NCI-H524 (cell line): ENCODE data around the gene ALDH1L1.

Experiments
- DNase-seq, 2 experiments: peaks; one replicate each; lab custom pipeline; 2025; lab: John Stamatoyannopoulos, UW

ALDH1L1 gene

DNA sequence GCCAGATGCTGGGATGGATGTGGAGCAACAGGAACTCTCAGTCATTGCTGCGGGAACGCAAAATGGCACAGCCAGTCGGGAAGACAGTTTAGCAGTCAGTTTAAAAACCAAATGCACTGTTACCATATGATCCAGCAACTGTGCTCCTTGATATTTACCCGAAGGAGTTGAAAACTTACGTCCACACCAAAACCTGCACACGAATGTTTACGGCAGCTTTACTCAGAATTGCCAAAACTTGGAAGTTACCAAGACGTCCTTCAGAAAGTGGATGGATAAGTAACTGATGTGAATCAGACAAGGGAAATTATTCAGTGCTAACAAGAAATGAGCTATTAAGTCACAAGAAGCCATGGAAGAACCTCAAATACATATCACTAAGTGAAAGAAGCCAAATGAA, 60.4 kb downstream of the ALDH1L1 start:
- no peak for DNase-seq

DNA sequence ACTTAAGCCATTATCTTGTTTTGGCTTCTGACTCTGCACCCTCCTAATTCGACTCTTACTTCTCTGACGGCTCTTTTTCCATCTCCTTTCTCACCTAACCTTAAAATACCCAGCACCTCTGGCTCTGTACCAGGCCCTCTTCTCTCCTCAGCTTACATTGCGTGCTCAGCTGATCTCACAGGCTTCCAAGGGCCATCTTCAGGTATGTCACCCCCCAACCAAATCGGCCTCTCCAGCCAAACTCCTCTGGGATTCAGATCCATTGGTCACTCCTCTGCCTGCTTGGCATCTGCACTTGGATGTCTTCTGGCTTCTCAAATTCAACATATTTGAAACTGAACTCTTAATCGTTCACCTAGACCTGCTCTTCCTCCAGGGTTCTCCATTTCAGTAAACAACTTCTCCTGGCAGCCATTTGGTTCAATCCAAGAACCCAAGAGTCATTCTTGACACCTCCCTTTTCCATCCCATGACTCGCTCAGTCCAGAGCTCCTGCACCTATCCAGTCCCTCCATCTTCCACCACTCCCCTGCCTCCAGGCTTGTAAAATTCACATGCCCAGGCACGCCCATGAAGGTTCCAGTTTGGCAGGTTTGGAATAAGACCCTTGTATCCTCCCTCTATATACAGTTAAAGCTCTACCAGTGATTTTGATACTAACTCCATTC, 61.2 kb downstream of the ALDH1L1 start:
- no peak for DNase-seq

DNA sequence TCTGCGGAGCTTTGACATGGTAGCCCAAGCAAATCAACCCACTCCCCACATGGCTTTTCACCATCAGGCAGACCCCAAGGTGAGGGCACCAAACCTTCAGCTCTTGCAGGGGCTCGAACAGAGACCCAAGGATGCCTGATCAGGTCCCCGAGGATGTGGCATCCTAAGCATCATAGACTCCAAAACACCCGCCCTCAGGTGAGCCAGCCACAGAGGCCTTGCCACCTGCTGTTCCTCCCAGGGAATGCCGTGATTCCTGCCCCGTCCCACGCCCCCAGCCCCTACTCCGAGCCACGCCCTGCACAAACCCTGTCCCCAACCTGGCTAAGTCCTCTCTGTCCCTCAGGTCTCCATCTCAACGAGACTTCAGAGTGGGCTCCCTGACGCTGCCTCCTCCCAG, 61.8 kb downstream of the ALDH1L1 start:
- no peak for DNase-seq

DNA sequence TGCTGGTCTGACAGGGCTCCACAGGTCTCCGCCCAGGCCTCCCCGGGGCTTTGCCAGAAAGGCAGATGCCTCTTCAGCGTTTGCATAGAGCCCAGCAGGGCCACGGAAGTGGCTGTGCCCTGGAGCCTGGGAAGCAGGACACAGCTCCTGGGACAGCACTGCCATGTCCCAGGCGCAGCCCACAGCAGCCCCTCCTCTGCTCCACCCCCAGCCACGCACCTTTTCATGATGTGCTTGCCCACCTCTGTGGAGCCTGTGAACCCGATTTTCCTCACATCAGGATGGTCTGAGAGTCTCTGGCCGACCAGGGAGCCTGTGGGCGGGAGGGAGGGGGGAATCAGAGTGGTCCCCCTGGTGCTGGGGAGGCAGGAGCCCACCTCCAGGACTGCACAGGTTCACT, 62.6 kb downstream of the ALDH1L1 start:
- DNase-seq: no peak

DNA sequence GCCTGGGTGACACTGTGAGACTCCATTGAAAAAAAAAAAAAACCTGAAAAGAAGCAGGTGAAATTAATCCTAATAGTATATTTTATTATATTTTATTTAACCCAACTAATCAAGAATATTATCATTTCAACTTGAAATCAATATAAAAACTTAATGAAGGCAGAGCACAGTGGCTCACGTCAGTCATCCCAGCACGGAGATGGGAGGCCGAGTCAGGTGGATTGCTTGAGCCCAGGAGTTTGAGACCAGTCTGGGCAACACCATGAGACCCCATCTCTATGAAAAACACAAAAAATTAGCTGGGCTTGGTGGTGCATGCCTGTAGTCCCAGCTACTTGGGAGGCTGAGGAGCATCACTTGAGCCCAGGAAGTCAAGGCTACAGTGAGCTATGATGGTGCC, 63.2 kb downstream of the ALDH1L1 start:
- DNase-seq: no peak

DNA sequence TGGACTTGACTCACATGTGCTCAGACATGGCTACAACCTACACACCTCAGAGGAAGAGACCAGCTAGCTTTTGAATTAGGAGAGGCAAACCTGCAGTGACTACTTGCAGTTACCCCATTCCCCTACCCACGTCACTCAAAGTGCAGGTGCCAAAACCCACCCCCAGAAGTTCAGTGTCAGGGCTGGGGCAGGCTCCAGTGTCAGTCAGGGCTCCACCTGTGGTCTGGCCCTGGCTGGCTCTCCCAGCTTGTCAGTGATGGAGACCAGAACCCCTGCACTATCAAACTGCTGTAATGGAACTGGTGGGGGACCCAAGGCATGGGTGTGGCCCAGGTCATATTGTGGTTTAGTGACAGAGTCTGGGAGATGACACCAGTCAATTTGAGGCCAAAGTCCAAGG, 63.9 kb downstream of the ALDH1L1 start:
- DNase-seq: no peak

DNA sequence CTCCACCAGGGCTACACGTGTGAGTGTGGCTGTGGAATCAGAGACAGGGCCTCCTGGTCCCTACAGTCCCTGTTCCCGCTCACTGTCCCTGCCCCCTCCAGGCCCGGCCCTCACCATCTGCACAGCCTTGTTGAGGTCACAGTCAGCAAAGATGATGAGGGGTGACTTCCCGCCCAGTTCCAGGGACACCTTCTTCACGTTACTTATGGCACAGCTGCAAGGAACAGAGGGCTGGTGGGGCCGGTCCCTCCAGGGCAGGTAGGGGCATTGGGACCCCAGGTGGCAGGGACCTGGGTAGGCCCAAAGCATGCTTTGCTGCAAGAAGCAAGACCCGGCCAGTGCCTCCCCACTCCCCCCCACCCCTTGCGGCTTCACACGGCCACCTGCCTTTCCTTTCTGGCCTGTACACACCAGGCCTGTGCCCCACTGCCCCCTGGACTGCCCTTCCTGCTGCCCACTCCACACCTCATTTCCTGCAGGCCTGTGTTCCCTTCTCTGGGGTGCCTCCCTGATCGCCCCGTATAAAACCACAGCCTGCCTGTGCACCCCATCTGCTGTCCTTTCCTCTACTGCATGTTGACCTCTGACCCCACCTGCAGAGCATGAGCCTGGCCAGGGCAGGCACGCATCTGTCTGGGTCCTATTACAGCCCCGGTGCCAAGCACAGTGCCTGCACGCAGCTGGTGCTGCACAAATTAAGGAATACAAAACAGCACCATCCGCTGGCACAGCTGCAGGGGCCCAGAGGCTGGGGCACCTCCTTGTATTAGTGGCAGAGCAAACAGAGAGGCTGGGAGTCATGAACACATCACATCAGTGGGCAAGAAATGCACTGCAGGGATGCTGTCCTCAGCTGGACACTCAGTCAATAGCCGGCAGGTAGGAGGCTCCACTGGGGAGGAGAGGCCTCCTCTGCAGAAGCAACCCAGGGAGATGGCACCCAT, 65.7 kb downstream of the ALDH1L1 start:
- peak in 1 of 2 experiments; percentile 29 for DNase-seq

DNA sequence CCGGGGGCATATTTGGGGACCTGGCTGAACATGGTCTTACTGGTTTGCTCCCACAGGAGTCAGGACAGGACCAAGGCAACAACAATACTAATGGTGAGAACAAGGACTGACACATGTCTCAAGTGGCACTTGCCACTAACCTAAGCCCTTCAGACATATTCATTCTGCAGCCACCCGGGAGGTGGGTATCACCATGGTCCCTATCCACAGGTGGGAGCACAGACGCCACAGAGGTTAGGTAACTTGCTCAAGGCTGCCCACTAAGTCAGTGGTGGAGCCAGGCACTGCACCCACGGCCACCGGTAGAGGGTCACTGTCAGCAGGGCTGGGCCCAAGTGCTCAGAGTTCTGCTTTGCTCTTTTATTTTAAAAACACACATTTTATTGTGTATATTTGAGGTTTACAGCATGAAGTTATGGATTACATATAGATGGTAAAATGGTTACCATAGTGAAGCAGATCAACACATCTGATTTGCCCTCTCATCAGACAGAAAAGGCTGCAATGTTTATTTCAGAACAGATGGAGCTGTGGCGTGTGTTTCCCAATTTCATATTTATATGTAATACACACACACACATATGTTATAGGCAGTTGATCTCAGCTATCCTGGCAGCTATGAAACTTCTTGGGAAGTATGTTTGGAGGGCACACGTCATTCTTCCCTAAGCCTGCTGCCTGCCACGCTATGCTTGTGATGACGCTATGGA, 66.5 kb downstream of the ALDH1L1 start:
- DNase-seq: peak in 1 of 2 experiments; percentile 38

DNA sequence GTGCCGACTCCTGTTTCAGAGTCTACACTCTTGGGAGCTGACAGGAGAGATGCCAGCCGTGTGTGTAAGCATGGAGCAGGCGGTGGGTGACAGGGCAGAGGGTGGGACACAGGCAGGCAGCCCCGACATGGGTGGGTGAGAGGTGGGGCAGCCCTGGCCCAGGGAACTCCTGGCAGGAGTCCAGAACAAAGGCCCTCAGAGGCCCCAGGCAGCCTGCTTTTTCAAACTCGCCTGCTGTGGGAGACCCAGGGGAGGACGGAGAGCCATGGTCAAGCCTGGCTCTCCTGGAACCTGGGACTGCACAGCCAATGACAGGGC, 67.2 kb downstream of the ALDH1L1 start:
- DNase-seq: no peak

DNA sequence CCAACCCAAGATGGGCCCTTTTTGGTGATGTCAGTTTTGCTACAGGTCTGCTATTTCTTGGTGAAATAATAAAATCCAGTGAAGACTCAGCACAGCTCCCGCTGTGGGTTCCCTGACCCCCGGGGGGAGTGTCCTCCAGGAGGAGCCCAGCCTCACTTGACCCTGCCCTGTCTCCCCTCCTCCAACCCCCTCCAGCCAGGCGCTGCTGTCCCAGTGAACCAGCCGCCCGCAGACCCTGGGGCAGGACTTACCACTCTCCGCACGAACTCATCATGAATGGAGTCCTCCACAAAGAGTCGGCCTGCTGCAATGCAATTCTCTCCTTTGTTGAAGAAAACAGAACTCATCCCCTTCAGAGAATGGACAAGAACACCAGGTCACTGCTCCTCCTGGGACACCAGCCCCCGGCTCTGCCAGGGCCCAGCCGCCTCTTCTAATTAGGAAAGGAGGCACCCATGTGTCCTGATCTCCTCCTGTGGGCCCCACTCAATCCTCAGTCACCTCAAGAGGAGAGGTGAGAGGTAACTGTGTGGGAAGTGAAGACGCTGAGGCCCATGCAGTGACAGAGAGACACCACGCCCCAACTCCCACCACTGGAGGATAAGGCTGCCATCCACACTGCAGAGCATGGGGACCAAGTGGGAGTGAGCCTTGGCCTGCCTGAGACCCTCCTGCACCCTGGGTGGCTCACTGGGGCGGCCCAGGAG, 67.7 kb downstream of the ALDH1L1 start:
- DNase-seq: no peak

DNA sequence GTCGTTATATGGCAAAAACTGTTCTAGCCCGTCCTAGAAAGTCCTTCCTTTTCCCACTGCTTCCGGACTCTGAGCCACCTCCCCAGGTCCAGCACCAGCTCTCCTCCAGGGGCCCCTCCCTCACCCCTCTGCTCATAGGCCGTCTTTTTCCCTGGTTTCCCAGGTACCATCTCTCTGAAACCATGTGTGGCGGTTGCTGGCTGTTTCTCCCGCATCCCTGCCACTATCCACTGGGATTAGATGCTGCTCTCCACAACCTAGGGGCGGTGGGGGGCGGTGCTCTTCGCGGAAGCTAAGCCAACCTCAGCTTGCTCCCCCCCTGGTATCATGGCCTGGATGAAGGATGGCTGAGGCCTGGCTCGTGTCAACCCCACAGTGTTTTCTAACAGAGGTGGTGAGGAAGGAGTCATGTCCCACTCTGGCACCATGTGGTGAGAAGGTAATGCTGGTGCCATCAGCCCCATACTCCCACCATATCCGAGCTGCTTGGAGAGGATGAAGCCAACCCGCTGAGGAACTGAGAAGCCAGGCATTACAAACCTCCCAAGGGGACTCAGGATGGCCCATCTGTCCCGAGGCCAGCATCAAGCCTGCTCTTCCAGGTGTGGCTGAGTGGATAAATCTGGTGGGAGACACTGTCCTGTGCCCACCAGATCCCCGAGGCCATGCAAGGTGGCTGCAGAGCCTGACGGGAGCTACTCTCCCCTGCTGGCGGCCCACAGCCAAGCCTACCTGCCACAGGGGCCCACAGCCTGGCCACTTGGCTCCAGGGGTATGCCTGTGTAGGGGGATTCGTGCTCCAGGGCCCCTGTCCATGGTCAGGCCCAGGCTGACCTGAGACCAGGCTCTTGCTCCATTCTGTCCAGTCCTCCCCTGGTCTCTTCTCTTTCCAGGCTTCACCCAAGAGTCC, 68.6 kb downstream of the ALDH1L1 start:
- no peak for DNase-seq

DNA sequence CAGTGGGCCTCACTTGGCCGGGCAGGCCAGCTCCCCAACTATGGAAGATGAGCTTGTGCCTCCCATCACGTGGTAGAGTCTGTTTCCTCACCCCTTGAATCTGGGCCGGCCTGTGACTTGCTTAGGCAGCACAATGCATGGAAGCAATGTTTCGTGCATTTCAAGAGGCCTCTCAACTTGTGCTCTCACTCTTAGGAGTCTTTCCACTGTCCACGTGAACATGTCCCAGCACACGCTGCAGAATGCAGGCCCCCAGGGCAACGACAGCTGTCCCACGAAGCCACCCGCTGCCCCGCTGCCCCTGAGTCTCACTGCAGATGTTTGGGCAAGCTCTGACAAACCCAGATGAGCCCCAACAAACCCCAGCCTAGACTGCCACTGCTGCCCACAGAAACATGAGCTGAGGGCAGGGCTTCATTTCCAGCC, 69.2 kb downstream of the ALDH1L1 start:
- DNase-seq: no peak

DNA sequence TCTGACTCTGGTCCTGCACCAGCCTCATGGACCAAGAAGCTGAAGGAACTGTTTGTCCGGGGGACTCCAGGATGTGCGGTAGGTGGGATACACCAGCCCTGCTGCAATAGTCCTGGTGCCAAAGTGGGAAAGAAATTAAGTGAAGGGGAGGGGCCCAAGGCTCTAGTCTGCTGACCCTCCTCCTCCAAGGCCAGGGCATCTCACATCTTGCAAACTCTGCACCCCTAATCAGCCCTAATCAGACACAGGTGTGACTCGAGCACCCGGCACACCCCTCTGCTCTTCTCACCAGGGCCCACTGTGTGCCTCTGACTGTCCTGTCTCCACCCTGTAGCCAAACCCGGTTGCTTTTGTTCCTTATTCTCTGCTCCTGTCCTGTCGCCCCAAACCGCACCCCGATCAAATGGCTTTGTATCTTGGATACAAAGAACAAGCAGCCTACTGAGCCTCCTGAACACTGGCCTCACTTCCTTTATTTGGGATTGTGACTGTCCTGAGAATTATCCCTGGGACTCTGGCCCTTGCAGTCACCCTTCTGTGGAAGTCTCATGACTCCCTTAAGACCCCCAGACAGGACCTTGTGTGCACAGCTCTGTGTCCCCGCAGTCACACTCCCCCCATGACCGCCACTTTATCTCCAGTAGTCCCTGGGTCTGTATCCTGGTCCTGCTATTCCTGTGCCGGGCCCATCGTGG, 69.8 kb downstream of the ALDH1L1 start:
- DNase-seq: no peak

DNA sequence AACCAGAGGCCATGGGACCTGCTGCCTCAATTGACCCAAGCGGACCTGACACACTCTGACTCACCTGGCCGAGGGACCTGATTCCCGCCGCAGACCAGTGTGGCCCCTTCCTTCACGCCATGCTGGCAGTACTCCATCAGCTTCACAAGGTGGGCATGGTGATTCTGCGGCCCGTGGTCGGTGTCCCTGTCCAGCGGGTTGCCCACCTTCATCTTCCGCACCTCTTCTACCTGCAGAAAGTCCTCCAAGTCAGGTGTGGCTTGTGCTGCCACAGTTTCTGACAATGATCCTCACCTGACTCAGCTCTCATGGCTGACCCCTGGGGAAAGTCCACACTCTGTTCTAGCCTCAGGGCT, 70.5 kb downstream of the ALDH1L1 start:
- DNase-seq: no peak

DNA sequence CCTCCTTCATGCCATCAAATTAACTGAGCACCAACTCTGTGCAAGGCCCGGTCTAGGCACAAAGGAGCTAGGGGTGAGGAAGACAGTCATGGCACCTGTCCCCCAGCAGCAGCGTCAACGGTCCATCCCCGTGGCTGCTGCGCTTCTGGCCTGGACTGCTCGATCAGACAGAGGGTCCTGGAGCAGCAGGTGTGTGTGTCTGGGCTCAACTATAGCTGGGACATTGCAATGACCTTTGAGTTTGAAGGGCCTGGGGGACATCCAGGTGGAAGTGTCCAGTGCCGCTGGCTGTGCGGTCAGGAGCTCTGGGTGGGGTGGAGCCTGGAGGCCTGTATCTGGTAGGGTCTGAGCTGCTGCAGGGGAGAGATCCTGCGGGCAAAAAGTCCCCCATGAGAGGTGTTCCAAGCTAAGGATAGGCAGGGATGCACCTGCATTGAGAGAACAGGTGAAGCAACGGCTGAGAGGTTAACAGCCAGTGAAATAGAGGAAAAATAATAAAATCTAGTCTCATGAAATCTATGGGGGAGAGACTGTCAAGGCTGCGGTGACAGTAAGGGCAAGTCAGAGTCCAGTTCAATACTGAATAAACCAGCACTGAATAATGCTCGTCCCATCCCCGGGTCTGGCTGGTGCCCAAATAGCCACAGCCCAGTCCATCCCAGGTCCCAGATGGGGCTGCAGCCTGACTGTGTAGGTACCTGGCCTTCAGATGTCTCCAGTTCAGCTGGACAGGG, 71.1 kb downstream of the ALDH1L1 start:
- DNase-seq: no peak

DNA sequence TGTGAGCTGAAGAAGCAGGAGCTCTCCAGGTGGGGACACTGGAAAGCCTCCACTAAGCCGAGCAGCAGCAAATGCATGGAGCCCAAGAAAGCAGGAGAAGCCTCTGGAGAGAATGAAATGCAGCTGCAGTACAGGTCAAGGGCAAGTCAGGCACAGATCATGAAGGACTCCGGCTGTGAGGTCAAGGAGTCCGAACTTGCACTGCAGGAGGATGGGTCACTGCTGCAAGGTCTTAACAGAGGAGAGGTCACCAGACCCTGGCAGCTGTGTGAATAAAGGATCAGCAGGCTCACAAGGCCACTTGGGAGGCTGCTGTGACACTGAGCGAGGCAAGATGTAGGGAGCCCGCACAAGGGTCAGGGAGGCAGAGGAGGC, 71.7 kb downstream of the ALDH1L1 start:
- no peak for DNase-seq

DNA sequence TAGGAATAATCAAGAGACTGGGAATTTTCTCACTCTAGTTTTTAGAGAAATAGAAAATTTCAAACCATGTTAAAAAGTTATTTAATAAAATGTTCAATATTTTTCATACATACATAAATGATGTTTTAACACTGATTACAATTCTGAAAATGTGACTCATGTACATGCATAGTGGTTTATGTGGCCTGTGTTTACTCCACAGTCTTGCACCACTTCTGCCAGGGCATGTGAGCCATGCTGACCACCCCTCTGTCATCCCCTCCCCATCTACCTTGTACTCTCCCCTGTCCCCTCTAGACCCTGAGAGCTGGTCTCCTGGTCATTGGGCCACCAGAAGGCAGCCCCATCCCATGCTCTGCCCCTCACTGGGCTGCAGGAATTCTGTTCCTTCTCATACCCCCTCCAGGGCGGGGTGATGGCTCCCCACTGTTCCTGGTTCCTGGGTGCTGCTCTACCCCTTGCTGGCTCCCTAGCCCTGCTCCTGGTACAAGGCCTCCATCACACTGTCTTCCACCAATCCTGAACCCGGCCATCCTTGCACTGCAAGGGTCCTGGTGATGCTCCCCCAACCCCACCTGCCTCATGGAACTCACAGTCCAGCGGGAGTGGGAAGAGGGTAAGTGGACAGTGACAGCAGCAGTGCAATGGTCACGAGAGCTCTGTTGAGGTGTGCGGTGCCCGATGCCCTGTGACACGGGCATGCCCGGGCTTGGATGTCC, 72.3 kb downstream of the ALDH1L1 start:
- DNase-seq: no peak

DNA sequence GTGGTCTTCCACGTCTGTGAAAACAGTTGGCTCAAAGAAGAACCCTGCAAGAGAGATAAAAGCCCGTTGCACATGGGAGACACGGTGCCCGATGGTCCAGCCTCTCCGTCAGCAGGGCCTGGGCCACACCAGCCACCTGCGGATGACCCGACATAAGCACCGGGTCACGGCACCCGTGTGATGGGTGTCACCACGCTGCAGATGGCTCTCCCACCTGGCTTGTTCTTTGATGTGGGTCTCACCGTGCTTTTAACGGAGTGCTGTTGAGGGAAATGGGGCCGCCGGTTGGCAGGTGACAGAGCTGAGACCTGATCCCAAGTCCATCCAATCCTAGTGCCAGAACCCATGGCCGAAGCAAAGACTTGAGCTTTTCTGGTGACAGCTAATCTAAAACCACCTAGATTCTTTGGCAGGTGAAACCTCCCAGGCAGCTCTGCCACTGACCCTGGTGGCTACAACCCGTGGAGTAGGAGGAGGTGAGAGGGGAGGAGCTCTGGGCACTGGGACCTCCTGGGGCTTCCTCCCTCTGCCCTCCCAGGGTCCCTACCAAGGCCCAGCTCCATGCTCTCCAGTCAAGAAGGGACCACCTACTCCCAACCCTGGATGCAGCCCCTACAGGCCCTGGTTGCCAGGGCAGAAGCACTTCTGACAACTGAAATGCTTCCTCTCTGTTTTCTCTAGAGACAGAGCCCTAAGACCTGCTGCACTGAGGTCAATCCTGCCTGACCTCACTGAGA, 73.0 kb downstream of the ALDH1L1 start:
- DNase-seq: no peak
